ENCODE results near the gene SPNS2. TPM values are rescaled to one million over a fixed set of nuclear protein-coding genes. Genes with fewer than 3 reads are reported as not detected.
A peak's percentile ranks its signal among the peaks of the same experiment; 100 is the strongest.

Gene SPNS2
- total and polyA plus RNA-seq, 2 of the 8 experiments (the other 6 are each of a cell fraction or from before 2014, with no cell fraction given): 1.2 to 1.5 TPM

DNA sequence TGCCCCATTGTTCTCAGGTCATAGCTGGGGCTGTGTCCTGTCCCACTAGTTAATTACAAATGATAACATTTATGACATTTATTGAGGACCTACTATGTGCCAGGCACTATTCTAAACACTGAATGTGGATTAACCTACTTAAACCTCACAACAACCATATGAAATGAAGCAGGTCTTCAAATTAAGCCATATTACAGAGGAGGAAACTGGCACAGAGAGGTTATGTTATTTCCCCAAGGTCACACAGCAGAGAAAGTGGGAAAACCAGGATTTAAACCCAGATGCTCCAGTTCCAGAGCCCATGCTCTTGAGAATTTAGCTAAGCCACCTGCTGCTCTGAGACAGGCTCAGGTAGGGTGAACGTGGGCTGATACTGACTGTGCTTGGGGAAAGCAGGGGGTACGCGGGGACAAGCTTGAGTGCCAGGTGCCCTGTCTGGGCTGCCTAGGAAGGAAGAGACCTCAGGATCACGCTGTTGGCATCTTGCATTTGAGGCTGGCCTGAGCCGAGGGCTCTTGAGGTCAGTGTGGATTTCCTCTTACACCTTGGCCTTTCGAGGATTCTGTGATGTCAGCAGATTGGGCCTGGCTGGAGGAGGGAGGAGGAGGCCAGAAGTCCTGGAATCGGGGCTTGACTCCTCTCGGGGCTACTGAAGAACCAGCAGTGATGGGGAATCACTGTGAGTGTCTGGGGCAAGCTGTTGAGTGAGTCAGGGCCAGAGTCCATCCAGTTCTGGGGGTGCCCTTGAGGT is 8.9 kb downstream of the SPNS2 start:
- no peaks in the 10 kb centered on the region for H4K20me1 ChIP-seq (replicated peaks in 1 of 2; ENCODE audit: control insufficient read depth in 1 of 2, insufficient read depth in 2 of 2, low read length in 2 of 2)
- H2BK5ac ChIP-seq (ENCODE audit: low read depth, low read length): no peak overlapping the region
- H3K4me3 ChIP-seq (ENCODE audit: extremely low read depth in 1 of 4, insufficient read depth in 2 of 4, low read depth in 3 of 4, low read length in 4 of 4): no peak overlapping the region
- ChIA-PET CTCF (ENCODE audit: partially characterized antibody) (interaction anchor here (0.6 to 1.7 kb wide), 5 partner anchors 15 to 86 kb away, joined by 3 to 4 read pairs (median 3); partner anchors contain the start of gene GGT6), POLR2A (ENCODE audit: partially characterized antibody) (interaction anchor here (1.3 kb wide), 1 partner anchor 364 kb away, joined by 3 read pairs; no protein-coding TSS in a partner anchor)
- no peak for DNase-seq (ENCODE audit: low read depth in 1 of 2, low spot score in 2 of 2)
- no peak overlapping the region for H2BK12ac ChIP-seq (ENCODE audit: low read depth, low read length)
- H3K4me1 ChIP-seq (replicated peaks in 1 of 4; ENCODE audit: control insufficient read depth in 3 of 4, insufficient read depth in 4 of 4, low read length in 3 of 4): peaks cover 0 to 3% (median 0%) of the 10 kb centered on the region in 4 experiments; a peak in 1 of 7 replicates
- H3K27ac ChIP-seq (ENCODE audit: low read depth, low read length): no peak overlapping the region
- H2BK20ac ChIP-seq (ENCODE audit: low read length): no peak overlapping the region
- H3K9me3 ChIP-seq (ENCODE audit: insufficient read depth in 2 of 2, low read depth in 1 of 2, low read length in 1 of 2): no peaks in the 10 kb centered on the region
- H3K56ac ChIP-seq (replicated peaks; ENCODE audit: insufficient read length, low read depth, low read length): no peak overlapping the region
- H4K8ac ChIP-seq (ENCODE audit: extremely low read depth, insufficient read depth, low read length): no peak overlapping the region
- no peaks in the 10 kb centered on the region; the same call in 1 of the 2 replicates for H3K79me1 ChIP-seq (ENCODE audit: low read depth, low read length)
- H3K23me2 ChIP-seq (ENCODE audit: low read depth, low read length): no peaks in the 10 kb centered on the region
- no peak overlapping the region for H3K4ac ChIP-seq (replicated peaks; ENCODE audit: insufficient read length, low read depth, low read length)
- H4K91ac ChIP-seq (replicated peaks; ENCODE audit: insufficient read length, low read length): no peak overlapping the region
- no peak overlapping the region for H2AK5ac ChIP-seq (ENCODE audit: low read depth, low read length)
- TF ChIP-seq POLR2A (IDR thresholded peaks at IDR 0.05; ENCODE audit: control extremely low read depth in 1 of 2, low read depth in 2 of 2, low read length in 2 of 2): no peak
- TF ChIP-seq SAP30 (IDR thresholded peaks at IDR 0.05; ENCODE audit: insufficient read depth, insufficient replicate concordance, low read length): no peak
- no peak for TF ChIP-seq SP2 (IDR thresholded peaks at IDR 0.05; ENCODE audit: low read length)
- TF ChIP-seq SIRT6 (IDR thresholded peaks at IDR 0.05; ENCODE audit: low read length): no peak
- peak; percentile 54; the same call in 1 of the 2 replicates for TF ChIP-seq KDM1A (IDR thresholded peaks at IDR 0.05; ENCODE audit: borderline replicate concordance, low read length)
- no peak for TF ChIP-seq CHD2 (IDR thresholded peaks at IDR 0.05; ENCODE audit: low read length)
- no peak for TF ChIP-seq TEAD4 (IDR thresholded peaks at IDR 0.05; ENCODE audit: low read depth, low read length)
- TF ChIP-seq TBP (IDR thresholded peaks at IDR 0.05; ENCODE audit: low read depth, low read length): no peak
- no peak for FAIRE-seq
- no peak overlapping the region for H2BK120ac ChIP-seq (replicated peaks; ENCODE audit: low read depth, low read length)
- no peak overlapping the region for H2AFZ ChIP-seq (ENCODE audit: low read length)
- no peak overlapping the region for H3K18ac ChIP-seq (ENCODE audit: extremely low read depth, low read length)
- 87% methylated on average over 8 of the region's 8 CpGs; no CpG with 5 or more reads in 1 of the 2 experiments for WGBS, 2 experiments (ENCODE audit: extremely low coverage in 1 of 2, insufficient coverage in 1 of 2, insufficient read length in 1 of 2, insufficient replicate concordance in 2 of 2, low coverage in 1 of 2, low lambda C conversion rate in 2 of 2, missing lambda C conversion rate in 1 of 2)
- no peaks in the 10 kb centered on the region for H3K36me3 ChIP-seq (ENCODE audit: control insufficient read depth in 2 of 4, insufficient read depth in 4 of 4, low read length in 3 of 4)
- no peak overlapping the region for H4K5ac ChIP-seq (ENCODE audit: insufficient read length, low read depth, low read length)
- H3K27me3 ChIP-seq (replicated peaks in 1 of 4; ENCODE audit: control insufficient read depth in 3 of 4, extremely low read depth in 1 of 4, insufficient read depth in 3 of 4, low read length in 3 of 4): no peaks in the 10 kb centered on the region; a peak in 3 of 7 replicates
- no peaks in the 10 kb centered on the region for H3K79me2 ChIP-seq (ENCODE audit: control insufficient read depth in 1 of 2, insufficient read depth in 2 of 2, low read length in 2 of 2)
- no peak overlapping the region for H3K23ac ChIP-seq (ENCODE audit: insufficient read length)
- H2BK15ac ChIP-seq (ENCODE audit: low read length): no peak overlapping the region
- no peak overlapping the region for H3K14ac ChIP-seq (ENCODE audit: insufficient read length)
- H3K9ac ChIP-seq (replicated peaks in 1 of 4; ENCODE audit: extremely low read depth in 1 of 4, low read depth in 3 of 4, low read length in 3 of 4): no peak overlapping the region
- H3K4me2 ChIP-seq (ENCODE audit: insufficient read depth in 1 of 2, low read depth in 2 of 2, low read length in 2 of 2): no peak overlapping the region
